Astrocyte of the spinal cord (primary cell): ENCODE data around the gene SLC41A1.
A peak's percentile ranks its signal among the peaks of the same experiment; 100 is the strongest.

Source experiments
- DNase-seq: peaks from one replicate; pipeline ENCODE4 v3.0.0; 2011; ENCODE audit warnings: low read depth, low spot score
- H3K4me3 ChIP-seq: 2 replicates; pipeline ENCODE4 v1.5.1; 2011; ENCODE audit warnings: low read depth, mild to moderate bottlenecking, low read length, moderate library complexity
- CTCF ChIP-seq: IDR thresholded peaks from 2 replicates; pipeline ENCODE4 v1.5.1; 2012; ENCODE audit warnings: low read depth, mild to moderate bottlenecking, low read length, inconsistent platforms
- in situ Hi-C: cut with HindIII; loops from 2 replicates; pipeline ENCODE4 v1.10.0; 2017; ENCODE audit warnings: low sequenced_read_pairs

The SLC41A1 gene

GRCh38 chr1:205792961-205793673 lies 19.9 kb downstream of the SLC41A1 start:
- no peak overlapping the region for H3K4me3 ChIP-seq
- in situ Hi-C loops, result no loop called here
- no peak for TF ChIP-seq CTCF
- DNase-seq, result no peak

- H3K4me3 ChIP-seq, result no peak overlapping the region
- TF ChIP-seq CTCF, result no peak
- no peak for DNase-seq
- in situ Hi-C loops, result no loop called here
Observed at GRCh38 chr1:205792481-205792881, 20.5 kb downstream of the SLC41A1 start.

- TF ChIP-seq CTCF, result peak; percentile 85
- no peak overlapping the region for H3K4me3 ChIP-seq
- no peak for DNase-seq
- in situ Hi-C loops, result no loop called here
Observed at GRCh38 chr1:205791568-205792180, 21.3 kb downstream of the SLC41A1 start.

- no peak for TF ChIP-seq CTCF
- in situ Hi-C loops, result no loop called here
- DNase-seq, result no peak
- H3K4me3 ChIP-seq, result no peak overlapping the region
Observed at GRCh38 chr1:205787287-205787916, 25.6 kb downstream of the SLC41A1 start.

- H3K4me3 ChIP-seq, result no peak overlapping the region
- in situ Hi-C loops, result no loop called here
- DNase-seq, result no peak
- no peak for TF ChIP-seq CTCF
Observed at GRCh38 chr1:205786601-205787000, 26.4 kb downstream of the SLC41A1 start.

- in situ Hi-C loops, result no loop called here
- no peak for TF ChIP-seq CTCF
- no peak for DNase-seq
- H3K4me3 ChIP-seq, result no peak overlapping the region
Observed at GRCh38 chr1:205785446-205785845, 27.6 kb downstream of the SLC41A1 start.
